Activated CD4-positive, CD25-positive, alpha-beta regulatory T cell treated with anti-CD3 and anti-CD28 coated beads, Interleukin-2, amount 50 U/mL, for 72 hours (primary cell): ENCODE data around the gene PLA2G4E.

Source experiments
- DNase-seq: peaks from one replicate; pipeline ENCODE4 v3.0.0; 2021

Gene PLA2G4E

GRCh38 chr15:41972253-41973242 is 48.3 kb downstream of the PLA2G4E start, which contains the start of gene EHD4:
EHD4 (minus strand) TSS chr15:41972557; CDS start chr15:41972494, 63 bp downstream.
- DNase-seq, result peak; percentile 93

- no peak for DNase-seq
Observed at GRCh38 chr15:41971895-41972252, 49.0 kb downstream of the PLA2G4E start.

GRCh38 chr15:41971089-41971894 is 49.5 kb downstream of the PLA2G4E start:
- DNase-seq, result peak; percentile 64

GRCh38 chr15:41970456-41970855 is 50.4 kb downstream of the PLA2G4E start:
- no peak for DNase-seq

GRCh38 chr15:41969851-41970431 is 50.9 kb downstream of the PLA2G4E start:
- DNase-seq, result no peak

GRCh38 chr15:41968701-41969100 is 52.1 kb downstream of the PLA2G4E start:
- DNase-seq, result no peak

GRCh38 chr15:41967506-41968206 is 53.2 kb downstream of the PLA2G4E start:
- no peak for DNase-seq

GRCh38 chr15:41966920-41967465 is 53.8 kb downstream of the PLA2G4E start:
- DNase-seq, result no peak

GRCh38 chr15:41966414-41966812 is 54.4 kb downstream of the PLA2G4E start:
- DNase-seq, result no peak

- DNase-seq, result no peak
Observed at GRCh38 chr15:41965441-41966413, 55.1 kb downstream of the PLA2G4E start.

GRCh38 chr15:41961595-41962202 is 59.1 kb downstream of the PLA2G4E start:
- DNase-seq, result no peak

- DNase-seq, result no peak
Observed at GRCh38 chr15:41961001-41961518, 59.8 kb downstream of the PLA2G4E start.

GRCh38 chr15:41958002-41958420 is 62.8 kb downstream of the PLA2G4E start:
- no peak for DNase-seq

- DNase-seq, result no peak
Observed at GRCh38 chr15:41957021-41957897, 63.6 kb downstream of the PLA2G4E start.

- DNase-seq, result no peak
Observed at GRCh38 chr15:41955807-41956525, 64.9 kb downstream of the PLA2G4E start.

GRCh38 chr15:41955100-41955499 is 65.7 kb downstream of the PLA2G4E start:
- DNase-seq, result no peak

GRCh38 chr15:41954036-41954435 is 66.8 kb downstream of the PLA2G4E start:
- DNase-seq, result no peak

GRCh38 chr15:41952013-41952563 is 68.8 kb downstream of the PLA2G4E start:
- DNase-seq, result no peak
